ENCODE measurements around the gene ANKRD55.

ANKRD55 gene

DNA sequence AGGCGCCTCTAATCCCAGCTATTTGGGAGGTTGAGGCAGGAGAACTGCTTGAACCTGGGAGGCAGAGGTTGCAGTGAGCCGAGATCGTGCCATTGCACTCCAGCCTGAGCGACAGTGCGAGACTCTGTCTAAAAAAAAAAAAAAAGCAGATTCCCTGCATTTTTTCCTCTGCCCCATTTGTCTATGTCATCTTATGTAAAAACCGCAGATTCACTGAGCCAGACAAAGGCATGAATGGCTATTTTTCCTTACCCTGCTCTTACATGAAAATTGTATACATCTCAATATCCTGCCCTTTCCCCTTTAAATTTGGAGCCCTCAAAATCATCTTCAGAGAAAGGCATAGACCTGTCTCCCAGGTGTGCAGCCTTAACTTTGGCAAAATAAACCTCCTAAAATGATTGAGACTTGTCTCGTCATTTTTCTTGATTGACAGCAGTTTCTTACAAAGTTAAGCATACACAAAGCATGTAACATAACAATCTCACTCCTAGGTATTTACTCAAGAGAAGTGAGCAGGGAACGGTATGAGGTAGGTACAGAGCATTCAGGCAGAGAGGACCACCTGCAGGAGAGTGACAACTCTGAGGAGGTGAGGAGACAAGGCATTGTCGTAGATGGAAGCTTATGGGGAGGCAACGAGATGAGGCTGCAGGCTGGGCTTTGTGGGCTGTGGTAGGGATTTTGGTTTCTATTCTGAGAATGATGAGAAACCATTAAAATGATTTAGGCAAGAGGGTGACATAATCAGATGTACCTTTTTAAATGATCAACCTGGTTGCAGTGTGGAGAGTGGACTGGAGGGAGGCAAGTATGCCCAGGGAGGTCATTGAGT, 172.6 kb downstream of the ANKRD55 start:
- DNase-seq (ENCODE audit: low read depth, low spot score), result no peak
- H3K4me3 ChIP-seq (ENCODE audit: low read depth, low read length), result no peak overlapping the region
- in situ Hi-C loops (cut with HindIII; ENCODE audit: low sequenced_read_pairs), result no loop called here
- TF ChIP-seq, protein P1, sequence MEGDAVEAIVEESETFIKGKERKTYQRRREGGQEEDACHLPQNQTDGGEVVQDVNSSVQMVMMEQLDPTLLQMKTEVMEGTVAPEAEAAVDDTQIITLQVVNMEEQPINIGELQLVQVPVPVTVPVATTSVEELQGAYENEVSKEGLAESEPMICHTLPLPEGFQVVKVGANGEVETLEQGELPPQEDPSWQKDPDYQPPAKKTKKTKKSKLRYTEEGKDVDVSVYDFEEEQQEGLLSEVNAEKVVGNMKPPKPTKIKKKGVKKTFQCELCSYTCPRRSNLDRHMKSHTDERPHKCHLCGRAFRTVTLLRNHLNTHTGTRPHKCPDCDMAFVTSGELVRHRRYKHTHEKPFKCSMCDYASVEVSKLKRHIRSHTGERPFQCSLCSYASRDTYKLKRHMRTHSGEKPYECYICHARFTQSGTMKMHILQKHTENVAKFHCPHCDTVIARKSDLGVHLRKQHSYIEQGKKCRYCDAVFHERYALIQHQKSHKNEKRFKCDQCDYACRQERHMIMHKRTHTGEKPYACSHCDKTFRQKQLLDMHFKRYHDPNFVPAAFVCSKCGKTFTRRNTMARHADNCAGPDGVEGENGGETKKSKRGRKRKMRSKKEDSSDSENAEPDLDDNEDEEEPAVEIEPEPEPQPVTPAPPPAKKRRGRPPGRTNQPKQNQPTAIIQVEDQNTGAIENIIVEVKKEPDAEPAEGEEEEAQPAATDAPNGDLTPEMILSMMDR (IDR thresholded peaks at IDR 0.05; ENCODE audit: low read depth, low read length), result no peak

DNA sequence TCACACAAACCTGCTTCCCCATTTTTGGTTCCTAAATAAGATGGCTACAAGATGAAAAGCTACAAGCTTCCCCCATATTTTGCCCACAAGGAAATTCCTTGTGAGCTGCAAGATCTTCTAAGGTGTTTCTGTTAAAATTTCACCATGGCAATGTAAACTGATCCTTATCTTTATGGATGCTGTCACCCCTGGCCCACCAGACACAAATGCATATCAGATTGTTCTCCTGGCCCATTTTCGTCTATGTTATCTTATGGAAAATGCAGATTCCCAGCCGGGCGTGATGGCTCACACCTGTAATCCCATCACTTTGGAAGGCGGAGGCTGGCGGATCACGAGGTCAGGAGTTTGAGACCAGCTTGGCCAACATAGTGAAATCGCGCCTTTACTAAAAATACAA, 173.3 kb downstream of the ANKRD55 start:
- in situ Hi-C loops (cut with HindIII; ENCODE audit: low sequenced_read_pairs), result no loop called here
- TF ChIP-seq, protein P1 (IDR thresholded peaks at IDR 0.05; ENCODE audit: low read depth, low read length), result no peak
- H3K4me3 ChIP-seq (ENCODE audit: low read depth, low read length), result no peak overlapping the region
- no peak for DNase-seq (ENCODE audit: low read depth, low spot score)

DNA sequence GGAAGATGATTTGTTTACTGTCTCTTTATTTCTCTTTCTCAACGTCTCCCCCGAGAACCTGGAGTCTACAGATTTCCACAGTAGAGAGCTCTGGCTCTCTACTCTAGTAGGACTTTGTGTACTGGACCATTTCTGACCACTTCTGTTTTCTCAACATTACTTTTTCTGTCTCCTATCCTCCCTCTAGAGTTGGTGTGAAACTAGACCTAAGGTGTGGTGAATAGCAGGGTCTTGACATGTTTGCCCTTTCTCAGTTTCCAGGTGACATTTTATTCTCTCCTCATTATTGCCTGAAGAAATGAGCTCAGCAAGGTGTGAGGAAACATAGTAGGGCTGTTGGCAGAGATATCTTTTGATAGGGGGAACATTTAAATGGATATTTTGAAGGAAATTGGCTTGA, 176.3 kb downstream of the ANKRD55 start:
- no peak overlapping the region for H3K4me3 ChIP-seq (ENCODE audit: low read depth, low read length)
- no peak for DNase-seq (ENCODE audit: low read depth, low spot score)
- in situ Hi-C loops (cut with HindIII; ENCODE audit: low sequenced_read_pairs), result no loop called here
- TF ChIP-seq, protein P1 (IDR thresholded peaks at IDR 0.05; ENCODE audit: low read depth, low read length), result no peak

DNA sequence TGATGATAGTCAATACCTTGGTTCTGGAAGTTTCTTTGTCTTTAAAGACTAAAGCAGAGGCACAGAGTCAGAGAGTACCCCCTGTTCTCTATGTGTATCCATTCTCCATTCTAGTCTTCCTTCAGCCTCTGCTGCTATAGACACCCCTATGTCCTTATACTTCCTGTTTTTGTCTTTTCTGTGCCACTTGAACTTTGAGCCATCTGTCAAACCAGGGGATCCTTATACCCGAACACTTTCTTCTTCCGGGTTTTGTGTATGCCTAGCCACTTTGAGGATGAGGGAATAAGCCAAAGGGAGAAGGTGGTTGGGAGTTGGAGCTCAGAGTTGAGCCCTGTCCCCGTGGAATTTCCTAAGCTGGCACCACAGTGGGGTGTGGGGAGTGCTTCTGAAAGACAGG, 177.3 kb downstream of the ANKRD55 start:
- no peak for DNase-seq (ENCODE audit: low read depth, low spot score)
- H3K4me3 ChIP-seq (ENCODE audit: low read depth, low read length), result no peak overlapping the region
- TF ChIP-seq, protein P1 (IDR thresholded peaks at IDR 0.05; ENCODE audit: low read depth, low read length), result no peak
- in situ Hi-C loops (cut with HindIII; ENCODE audit: low sequenced_read_pairs), result no loop called here

DNA sequence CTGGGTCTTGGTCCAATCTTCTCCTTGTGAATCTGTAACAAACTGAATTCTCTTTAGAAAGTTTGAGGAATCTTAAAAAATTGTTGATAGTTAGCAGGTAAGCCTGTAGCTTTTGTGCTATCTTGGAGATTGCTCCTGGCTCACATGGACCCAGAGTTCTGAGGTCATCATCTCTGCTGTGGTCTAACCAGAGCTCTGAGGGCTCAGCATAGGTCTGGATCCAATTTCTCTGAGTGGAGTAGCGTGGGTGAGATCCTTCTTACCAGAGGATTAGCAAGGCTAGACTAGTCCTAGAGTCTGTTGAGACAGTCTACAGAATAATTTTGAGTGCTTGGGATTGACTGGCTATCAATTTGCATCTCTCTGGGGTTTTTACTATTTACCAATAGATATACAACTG, 177.8 kb downstream of the ANKRD55 start:
- no peak for DNase-seq (ENCODE audit: low read depth, low spot score)
- in situ Hi-C loops (cut with HindIII; ENCODE audit: low sequenced_read_pairs), result no loop called here
- TF ChIP-seq, protein P1 (IDR thresholded peaks at IDR 0.05; ENCODE audit: low read depth, low read length), result no peak
- H3K4me3 ChIP-seq (ENCODE audit: low read depth, low read length), result no peak overlapping the region

DNA sequence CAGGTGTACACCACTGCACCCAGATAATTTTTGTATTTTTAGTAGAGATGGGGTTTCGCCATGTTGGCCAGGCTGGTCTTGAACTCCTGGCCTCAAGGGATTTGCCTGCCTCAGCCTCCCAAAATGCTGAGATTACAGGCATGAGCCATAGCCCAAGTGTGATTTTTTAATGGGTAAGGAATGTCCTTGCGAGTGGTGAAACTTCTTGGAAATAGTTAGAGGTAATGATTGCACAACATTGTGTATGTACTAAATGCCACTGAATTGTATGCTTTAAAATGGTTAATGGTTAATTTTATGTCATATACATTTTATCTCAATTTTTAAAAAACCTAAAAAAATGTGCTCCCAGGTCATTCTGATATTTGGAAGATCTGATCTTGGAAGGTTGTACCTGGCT, 178.5 kb downstream of the ANKRD55 start:
- H3K4me3 ChIP-seq (ENCODE audit: low read depth, low read length), result no peak overlapping the region
- TF ChIP-seq, protein P1 (IDR thresholded peaks at IDR 0.05; ENCODE audit: low read depth, low read length), result no peak
- in situ Hi-C loops (cut with HindIII; ENCODE audit: low sequenced_read_pairs), result no loop called here

More for the DNA sequence above, 178.5 kb downstream of the ANKRD55 start:
- DNase-seq (ENCODE audit: low read depth, low spot score), result no peak

Data from astrocyte of the spinal cord (primary cell).